Astrocyte of the cerebellum (primary cell): ENCODE data around the gene STX3.

Source experiments
- DNase-seq: peaks from one replicate; pipeline ENCODE4 v3.0.0-alpha.2; 2011; ENCODE audit warnings: low read depth
- H3K4me3 ChIP-seq: 2 replicates; pipeline ENCODE4 v1.5.1; 2011; ENCODE audit warnings: mild to moderate bottlenecking, low read depth, low read length, moderate library complexity
- CTCF ChIP-seq: IDR thresholded peaks from 2 replicates; pipeline ENCODE4 v1.5.1; 2012; ENCODE audit warnings: low read length, low read depth, moderate library complexity, mild to moderate bottlenecking; ENCODE audit errors: missing control alignments
- in situ Hi-C: cut with HindIII; loops from 2 replicates; pipeline ENCODE4 v1.10.0; 2017; ENCODE audit warnings: low sequenced_read_pairs

Gene STX3

GRCh38 chr11:59807047-59807610 lies 52.0 kb downstream of the STX3 start:
- no peak overlapping the region for H3K4me3 ChIP-seq
- TF ChIP-seq CTCF: no peak
- in situ Hi-C loops: no loop called here
- DNase-seq: no peak

GRCh38 chr11:59810189-59810910 lies 55.2 kb downstream of the STX3 start, which contains the start of gene MRPL16:
Gene MRPL16 (minus strand): TSS chr11:59810778. CDS start chr11:59810658, 120 bp downstream.
- in situ Hi-C loops: no loop called here
- H3K4me3 ChIP-seq: peak within 1 kb of the TSS; percentile 99
- no peak for TF ChIP-seq CTCF
- DNase-seq: peak; percentile 69

GRCh38 chr11:59810911-59811259 lies 55.7 kb downstream of the STX3 start:
- peak overlapping the region; percentile 99 for H3K4me3 ChIP-seq
- in situ Hi-C loops: no loop called here
- no peak for DNase-seq
- TF ChIP-seq CTCF: no peak

DNA sequence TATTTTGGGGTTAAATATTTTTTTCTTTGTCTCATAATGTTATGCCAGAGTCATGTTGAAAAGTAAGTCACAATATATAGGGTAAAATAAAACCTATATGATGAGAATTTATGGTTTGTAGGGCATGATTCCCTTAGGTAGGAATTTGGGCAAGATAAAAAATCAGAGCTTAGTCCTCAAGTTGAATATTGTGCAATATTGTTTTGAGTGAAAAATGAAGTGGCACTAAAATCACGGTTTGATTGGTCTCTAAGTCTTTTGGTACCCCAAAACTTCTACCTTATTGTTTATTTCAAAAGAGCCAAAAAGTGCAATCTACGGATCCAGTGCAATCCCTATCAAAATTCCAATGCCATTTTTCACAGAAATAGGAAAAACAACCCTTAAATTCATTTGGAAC lies 57.0 kb downstream of the STX3 start:
- in situ Hi-C loops: no loop called here
- TF ChIP-seq CTCF: no peak
- DNase-seq: no peak
- no peak overlapping the region for H3K4me3 ChIP-seq

GRCh38 chr11:59813364-59813763 lies 58.2 kb downstream of the STX3 start:
- TF ChIP-seq CTCF: no peak
- DNase-seq: no peak
- in situ Hi-C loops: no loop called here
- no peak overlapping the region for H3K4me3 ChIP-seq

GRCh38 chr11:59814021-59814420 lies 58.8 kb downstream of the STX3 start:
- DNase-seq: no peak
- no peak overlapping the region for H3K4me3 ChIP-seq
- in situ Hi-C loops: no loop called here
- TF ChIP-seq CTCF: no peak
